GM21515 (cell line): ENCODE results near the gene SPHKAP.
"Not testable (repeated sequence)": the region's sequence is repeated elsewhere in the genome, so short reads cannot be mapped to it uniquely, and the experiment has no call there.

ENCODE experiments used
- ATAC-seq: cut with Tn5 transposase; IDR thresholded peaks from one replicate; pipeline ENCODE4 v1.9.1; 2021; ENCODE audit not compliant: unreplicated experiment

SPHKAP gene, protein sequence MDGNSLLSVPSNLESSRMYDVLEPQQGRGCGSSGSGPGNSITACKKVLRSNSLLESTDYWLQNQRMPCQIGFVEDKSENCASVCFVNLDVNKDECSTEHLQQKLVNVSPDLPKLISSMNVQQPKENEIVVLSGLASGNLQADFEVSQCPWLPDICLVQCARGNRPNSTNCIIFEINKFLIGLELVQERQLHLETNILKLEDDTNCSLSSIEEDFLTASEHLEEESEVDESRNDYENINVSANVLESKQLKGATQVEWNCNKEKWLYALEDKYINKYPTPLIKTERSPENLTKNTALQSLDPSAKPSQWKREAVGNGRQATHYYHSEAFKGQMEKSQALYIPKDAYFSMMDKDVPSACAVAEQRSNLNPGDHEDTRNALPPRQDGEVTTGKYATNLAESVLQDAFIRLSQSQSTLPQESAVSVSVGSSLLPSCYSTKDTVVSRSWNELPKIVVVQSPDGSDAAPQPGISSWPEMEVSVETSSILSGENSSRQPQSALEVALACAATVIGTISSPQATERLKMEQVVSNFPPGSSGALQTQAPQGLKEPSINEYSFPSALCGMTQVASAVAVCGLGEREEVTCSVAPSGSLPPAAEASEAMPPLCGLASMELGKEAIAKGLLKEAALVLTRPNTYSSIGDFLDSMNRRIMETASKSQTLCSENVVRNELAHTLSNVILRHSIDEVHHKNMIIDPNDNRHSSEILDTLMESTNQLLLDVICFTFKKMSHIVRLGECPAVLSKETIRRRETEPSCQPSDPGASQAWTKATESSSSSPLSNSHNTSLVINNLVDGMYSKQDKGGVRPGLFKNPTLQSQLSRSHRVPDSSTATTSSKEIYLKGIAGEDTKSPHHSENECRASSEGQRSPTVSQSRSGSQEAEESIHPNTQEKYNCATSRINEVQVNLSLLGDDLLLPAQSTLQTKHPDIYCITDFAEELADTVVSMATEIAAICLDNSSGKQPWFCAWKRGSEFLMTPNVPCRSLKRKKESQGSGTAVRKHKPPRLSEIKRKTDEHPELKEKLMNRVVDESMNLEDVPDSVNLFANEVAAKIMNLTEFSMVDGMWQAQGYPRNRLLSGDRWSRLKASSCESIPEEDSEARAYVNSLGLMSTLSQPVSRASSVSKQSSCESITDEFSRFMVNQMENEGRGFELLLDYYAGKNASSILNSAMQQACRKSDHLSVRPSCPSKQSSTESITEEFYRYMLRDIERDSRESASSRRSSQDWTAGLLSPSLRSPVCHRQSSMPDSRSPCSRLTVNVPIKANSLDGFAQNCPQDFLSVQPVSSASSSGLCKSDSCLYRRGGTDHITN (N-terminal part only)

DNA sequence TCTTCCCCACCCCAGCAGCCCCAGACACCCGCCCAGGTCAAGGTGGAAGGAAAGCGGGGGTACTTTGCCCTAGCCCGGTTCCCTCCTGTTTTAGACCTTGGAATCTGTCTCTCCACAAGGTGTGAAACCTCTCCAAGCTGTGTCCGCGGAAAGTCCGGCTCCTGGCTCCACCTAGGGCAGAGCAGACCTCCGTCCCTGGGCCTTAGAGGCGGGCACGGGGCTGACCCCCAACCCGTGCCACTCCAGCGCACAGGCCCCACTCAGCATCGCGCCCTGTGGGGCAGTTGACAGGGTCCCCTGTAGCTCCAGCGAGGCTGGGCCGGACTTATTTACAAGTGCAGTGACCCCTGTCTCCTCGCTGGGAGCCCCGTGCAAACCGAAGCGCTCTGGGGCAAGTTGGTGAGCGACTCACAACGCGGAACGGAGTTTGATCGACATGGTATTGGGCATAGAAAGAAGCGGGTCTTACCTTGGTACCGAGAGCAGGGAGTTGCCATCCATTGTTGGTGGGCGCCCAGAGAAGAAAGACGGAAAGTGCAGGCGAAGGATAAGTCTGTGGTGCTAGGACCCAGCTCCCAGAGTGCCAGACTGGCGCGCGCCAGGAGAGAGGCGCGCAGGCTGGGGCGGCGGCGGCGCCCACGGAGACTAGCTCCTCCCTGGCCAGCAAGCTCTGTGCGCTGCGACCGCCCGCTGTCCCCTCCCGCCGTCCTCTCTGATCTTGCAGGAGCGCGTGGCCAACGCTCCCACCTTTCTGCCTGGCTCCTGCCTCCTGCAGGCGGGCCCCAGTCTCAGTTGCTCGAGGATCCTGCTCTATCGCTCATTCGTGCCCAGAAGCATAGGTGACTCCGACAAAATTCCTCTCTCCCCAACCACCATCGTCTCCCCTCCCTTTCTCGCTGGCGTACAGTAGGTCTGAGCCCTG, at the start of gene SPHKAP:
Gene SPHKAP (minus strand): TSS at position 590 of the 922 bp plus-strand sequence. CDS start 89 bp downstream, at position 501.
- no peak for ATAC-seq

- ATAC-seq = no peak
Measured at GRCh38 chr2:228227466-228227865, 46.0 kb upstream of the SPHKAP start.

- no peak for ATAC-seq
Measured at GRCh38 chr2:228224410-228224809, 42.9 kb upstream of the SPHKAP start.

- not testable (repeated sequence) for ATAC-seq
Measured at GRCh38 chr2:228218593-228218992, 37.1 kb upstream of the SPHKAP start.

GRCh38 chr2:228197504-228197903, 16.0 kb upstream of the SPHKAP start:
- ATAC-seq = no peak

DNA sequence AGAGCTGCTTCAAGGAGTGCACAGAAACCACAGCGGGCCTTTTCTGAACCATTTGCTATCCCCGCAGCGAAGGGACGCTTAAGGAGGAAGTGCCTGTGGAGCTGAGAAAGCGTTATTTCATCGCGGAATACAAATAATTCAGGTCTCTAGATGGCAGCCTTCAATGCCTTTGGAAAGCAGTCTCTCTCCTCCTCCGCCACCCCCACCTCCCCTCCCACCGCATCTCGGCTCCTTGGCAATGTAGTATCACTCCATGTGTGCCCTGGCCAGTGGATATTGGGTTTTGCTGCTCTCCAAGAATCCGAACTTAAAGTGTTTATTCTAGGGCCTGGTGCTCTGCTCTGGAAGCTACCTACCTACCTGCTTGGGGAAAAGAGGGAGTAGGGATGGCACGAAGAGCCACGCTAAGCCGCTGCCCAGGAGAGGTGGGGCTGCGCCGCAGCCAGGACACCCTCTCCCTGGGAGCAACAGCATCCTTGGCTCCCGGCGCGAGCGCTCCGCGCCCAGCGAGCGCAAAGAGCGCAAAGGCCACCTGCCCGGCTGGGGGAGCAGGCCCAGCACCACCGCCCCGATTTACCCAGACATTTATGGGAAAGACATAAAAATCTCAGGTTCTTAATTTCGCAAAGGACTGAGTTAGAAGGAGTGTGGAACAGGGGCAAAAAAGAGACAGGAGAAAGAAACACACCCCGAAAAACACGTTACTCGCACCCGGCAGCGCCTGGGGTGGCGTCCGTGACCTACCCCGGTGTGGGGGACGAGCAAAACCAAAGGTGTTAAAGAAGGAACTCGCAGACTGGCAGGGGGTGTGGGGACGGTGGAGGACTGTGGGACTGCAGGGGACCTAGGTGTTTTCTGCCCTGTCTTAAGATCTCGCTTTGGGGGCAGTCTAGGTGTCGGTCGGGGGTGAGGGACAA, 1.0 kb downstream of the SPHKAP start:
- no peak for ATAC-seq

GRCh38 chr2:228167290-228167689, 14.2 kb downstream of the SPHKAP start:
- ATAC-seq = no peak

DNA sequence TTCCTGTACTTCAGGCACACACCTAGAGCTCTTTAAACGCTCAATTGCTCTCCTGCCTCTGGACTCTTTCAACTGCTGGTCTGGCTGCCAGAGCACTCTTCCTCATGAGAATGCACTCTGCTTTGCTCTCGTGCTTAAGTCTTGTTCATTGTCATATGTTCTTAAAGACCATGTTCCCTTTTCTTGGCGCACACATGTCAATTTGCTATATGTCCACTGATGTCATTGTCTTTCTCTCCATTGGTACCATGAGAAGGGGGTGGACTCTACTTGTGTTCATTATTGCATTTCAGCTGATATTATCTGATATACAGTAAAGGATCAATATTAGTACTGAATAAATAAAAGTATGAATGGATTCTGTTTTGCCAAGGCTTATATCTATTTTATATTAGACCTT, 16.8 kb downstream of the SPHKAP start:
- no peak for ATAC-seq

DNA sequence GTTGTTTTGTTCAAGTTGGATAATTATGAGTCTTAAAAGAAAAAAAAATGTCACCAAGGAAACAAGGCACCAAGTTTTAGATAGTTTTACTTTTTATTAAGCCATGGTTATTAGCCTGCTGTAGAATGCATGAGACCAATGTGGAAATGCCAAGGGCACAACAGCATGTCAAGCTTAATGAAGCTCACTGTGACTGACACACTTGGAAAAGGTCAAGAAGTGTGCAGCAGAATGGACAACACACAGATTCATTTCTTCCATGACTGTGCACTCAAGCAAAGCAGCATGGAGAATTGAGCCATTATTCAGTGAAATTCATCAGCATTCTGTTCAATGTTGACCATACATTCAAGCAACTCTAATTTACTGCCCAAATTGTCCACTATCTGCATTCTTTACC, 23.6 kb downstream of the SPHKAP start:
- ATAC-seq = no peak

- ATAC-seq = no peak
Measured at GRCh38 chr2:228144961-228145360, 36.5 kb downstream of the SPHKAP start.

DNA sequence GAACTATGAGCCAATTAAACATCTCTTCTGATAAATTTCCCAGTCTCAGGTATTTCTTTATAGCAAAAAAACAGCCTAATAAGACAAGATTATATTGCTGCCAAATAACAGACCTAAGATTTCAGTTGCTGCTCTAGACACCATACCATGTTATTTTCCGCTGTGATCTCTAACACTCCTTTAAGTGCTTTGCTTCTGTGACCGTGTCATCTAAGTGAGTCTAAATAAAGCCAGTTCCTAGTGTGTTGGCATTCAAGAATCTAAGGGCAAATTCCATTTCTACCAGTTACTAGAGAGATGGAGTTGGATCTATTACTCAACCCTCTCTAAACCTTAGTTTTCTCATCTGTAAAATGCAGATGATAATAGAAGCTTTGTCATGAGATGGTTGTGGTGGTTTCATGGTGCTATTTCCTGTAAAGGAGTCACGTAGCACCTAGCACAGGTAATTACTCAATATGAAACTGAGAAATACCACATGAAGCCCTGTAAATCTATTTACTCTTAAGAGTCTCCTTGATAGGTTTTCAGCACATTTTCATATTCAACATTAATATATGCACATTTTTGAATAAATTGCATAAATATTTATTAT, 40.5 kb downstream of the SPHKAP start:
- ATAC-seq = peak; percentile 95

- ATAC-seq = no peak
Measured at GRCh38 chr2:228136027-228136426, 45.5 kb downstream of the SPHKAP start.

GRCh38 chr2:228135300-228135699, 46.2 kb downstream of the SPHKAP start:
- no peak for ATAC-seq

GRCh38 chr2:228131833-228132232, 49.7 kb downstream of the SPHKAP start:
- ATAC-seq = no peak

DNA sequence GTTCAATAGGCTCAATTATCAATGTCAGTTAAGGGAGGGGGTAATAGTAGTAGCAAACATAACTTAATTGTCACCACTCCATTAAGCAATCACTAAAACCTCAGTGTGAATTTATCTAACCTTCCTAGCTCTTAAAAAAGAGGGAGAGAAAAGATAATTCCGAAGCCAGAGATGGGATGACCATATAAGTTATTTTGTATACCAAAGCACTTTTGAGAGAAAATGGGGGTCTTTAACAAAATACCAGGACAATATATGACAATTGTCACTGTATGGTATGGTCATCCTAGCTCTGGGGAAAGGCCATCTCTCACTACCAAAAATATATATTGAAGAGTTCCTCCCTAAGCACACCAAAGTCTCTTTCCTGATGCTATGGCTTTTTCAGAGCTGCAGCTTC, 55.1 kb downstream of the SPHKAP start:
- ATAC-seq = no peak

- no peak for ATAC-seq
Measured at GRCh38 chr2:228118940-228119339, 62.5 kb downstream of the SPHKAP start.

DNA sequence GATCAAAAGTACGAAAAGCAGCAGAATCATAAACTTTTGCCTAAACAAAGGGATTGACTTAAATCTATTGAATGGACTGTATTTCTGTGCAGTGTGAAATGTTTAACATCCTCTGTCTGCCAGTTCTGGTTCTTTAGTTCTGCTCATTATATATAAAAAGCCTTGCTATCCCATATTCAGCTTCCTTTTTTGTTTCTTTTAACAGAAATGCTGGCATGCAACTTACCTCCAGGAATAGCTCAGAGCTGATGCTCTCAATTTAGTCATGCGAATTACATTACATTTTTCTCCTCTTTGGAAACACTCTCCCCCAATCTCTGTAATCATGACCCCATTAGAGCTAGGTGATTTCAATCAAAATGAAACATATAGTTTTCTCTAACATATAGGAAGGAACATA, 73.6 kb downstream of the SPHKAP start:
- no peak for ATAC-seq

GRCh38 chr2:228105526-228106250, 75.8 kb downstream of the SPHKAP start:
- no peak for ATAC-seq
